ENCODE results near the gene PROZ. TPM values are rescaled to one million over a fixed set of nuclear protein-coding genes. Genes with fewer than 3 reads are reported as not detected.

Gene PROZ
- total RNA-seq, 1 donor, result not detected

- peaks cover 33% of the 10 kb centered on the region for H3K79me2 ChIP-seq (ENCODE audit: insufficient read depth, low read length)
- H2AFZ ChIP-seq (ENCODE audit: low read length), result peak overlapping the region; percentile 66
- H3K27me3 ChIP-seq (ENCODE audit: insufficient read depth, low read length), result no peaks in the 10 kb centered on the region
- H4K20me1 ChIP-seq (ENCODE audit: insufficient read depth, low read length), result no peaks in the 10 kb centered on the region
- peak overlapping the region; percentile 39 for H3K4me3 ChIP-seq (ENCODE audit: insufficient read depth, low read length)
- H3K27ac ChIP-seq (ENCODE audit: low read depth, low read length), result peak overlapping the region; percentile 96
- H3K4me2 ChIP-seq (ENCODE audit: insufficient read depth, low read length), result peak overlapping the region; percentile 79
- DNase-seq (ENCODE audit: insufficient read length, low spot score, missing footprints), result peak; percentile 95
- H3K4me1 ChIP-seq (ENCODE audit: insufficient read depth, low read length), result peaks cover 17% of the 10 kb centered on the region
- TF ChIP-seq, protein P1, sequence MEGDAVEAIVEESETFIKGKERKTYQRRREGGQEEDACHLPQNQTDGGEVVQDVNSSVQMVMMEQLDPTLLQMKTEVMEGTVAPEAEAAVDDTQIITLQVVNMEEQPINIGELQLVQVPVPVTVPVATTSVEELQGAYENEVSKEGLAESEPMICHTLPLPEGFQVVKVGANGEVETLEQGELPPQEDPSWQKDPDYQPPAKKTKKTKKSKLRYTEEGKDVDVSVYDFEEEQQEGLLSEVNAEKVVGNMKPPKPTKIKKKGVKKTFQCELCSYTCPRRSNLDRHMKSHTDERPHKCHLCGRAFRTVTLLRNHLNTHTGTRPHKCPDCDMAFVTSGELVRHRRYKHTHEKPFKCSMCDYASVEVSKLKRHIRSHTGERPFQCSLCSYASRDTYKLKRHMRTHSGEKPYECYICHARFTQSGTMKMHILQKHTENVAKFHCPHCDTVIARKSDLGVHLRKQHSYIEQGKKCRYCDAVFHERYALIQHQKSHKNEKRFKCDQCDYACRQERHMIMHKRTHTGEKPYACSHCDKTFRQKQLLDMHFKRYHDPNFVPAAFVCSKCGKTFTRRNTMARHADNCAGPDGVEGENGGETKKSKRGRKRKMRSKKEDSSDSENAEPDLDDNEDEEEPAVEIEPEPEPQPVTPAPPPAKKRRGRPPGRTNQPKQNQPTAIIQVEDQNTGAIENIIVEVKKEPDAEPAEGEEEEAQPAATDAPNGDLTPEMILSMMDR (IDR thresholded peaks at IDR 0.05; ENCODE audit: extremely low read depth, low read depth, low read length), result no peak
- H3K36me3 ChIP-seq (ENCODE audit: insufficient read depth, low read length), result peaks cover 53% of the 10 kb centered on the region
- no peaks in the 10 kb centered on the region for H3K9me3 ChIP-seq (ENCODE audit: low read depth, low read length)
Measured at GRCh38 chr13:113187263-113187669, 28.8 kb downstream of the PROZ start.

- Histone ChIP-seq H3K27me3 (ENCODE audit: insufficient read depth, low read length) (no peaks in the 10 kb centered on the region), H3K79me2 (ENCODE audit: insufficient read depth, low read length) (peaks cover 33% of the 10 kb centered on the region), H3K9me3 (ENCODE audit: low read depth, low read length) (no peaks in the 10 kb centered on the region), H3K4me2 (ENCODE audit: insufficient read depth, low read length) (peak overlapping the region; percentile 12), H4K20me1 (ENCODE audit: insufficient read depth, low read length) (no peaks in the 10 kb centered on the region), H3K4me1 (ENCODE audit: insufficient read depth, low read length) (peaks cover 25% of the 10 kb centered on the region), H3K36me3 (ENCODE audit: insufficient read depth, low read length) (peaks cover 56% of the 10 kb centered on the region), H2AFZ (ENCODE audit: low read length) (no peak overlapping the region), H3K4me3 (ENCODE audit: insufficient read depth, low read length) (no peak overlapping the region), H3K27ac (ENCODE audit: low read depth, low read length) (peak overlapping the region; percentile 71)
- DNase-seq (ENCODE audit: insufficient read length, low spot score, missing footprints), result no peak
- TF ChIP-seq, protein P1 (IDR thresholded peaks at IDR 0.05; ENCODE audit: extremely low read depth, low read depth, low read length), result no peak
Measured at GRCh38 chr13:113187883-113188665, 29.6 kb downstream of the PROZ start.

DNA sequence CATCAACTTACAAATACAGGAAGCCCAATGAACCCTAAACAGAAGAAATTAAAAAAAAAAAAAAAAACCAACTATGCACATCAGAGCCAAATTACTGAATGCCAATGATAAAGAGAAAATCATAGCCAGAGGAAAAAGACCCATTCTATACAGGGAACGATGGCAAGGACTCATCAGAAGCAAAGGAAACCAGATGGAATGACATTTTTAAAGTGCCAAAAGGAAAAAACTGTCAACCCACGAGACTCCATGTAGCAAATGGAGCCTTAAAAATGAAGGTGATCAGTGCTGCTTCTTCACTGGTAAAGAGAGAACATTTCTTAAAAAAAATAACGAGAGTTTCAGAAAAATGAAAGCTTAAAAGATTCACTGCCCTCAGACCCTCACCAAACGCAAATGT, 31.7 kb downstream of the PROZ start:
- Histone ChIP-seq H3K4me3 (ENCODE audit: insufficient read depth, low read length) (no peak overlapping the region), H3K27me3 (ENCODE audit: insufficient read depth, low read length) (no peaks in the 10 kb centered on the region), H3K36me3 (ENCODE audit: insufficient read depth, low read length) (peaks cover 57% of the 10 kb centered on the region), H4K20me1 (ENCODE audit: insufficient read depth, low read length) (no peaks in the 10 kb centered on the region), H3K27ac (ENCODE audit: low read depth, low read length) (no peak overlapping the region), H3K4me1 (ENCODE audit: insufficient read depth, low read length) (peaks cover 28% of the 10 kb centered on the region), H3K79me2 (ENCODE audit: insufficient read depth, low read length) (peaks cover 27% of the 10 kb centered on the region), H3K4me2 (ENCODE audit: insufficient read depth, low read length) (no peak overlapping the region), H3K9me3 (ENCODE audit: low read depth, low read length) (no peaks in the 10 kb centered on the region), H2AFZ (ENCODE audit: low read length) (no peak overlapping the region)
- DNase-seq (ENCODE audit: insufficient read length, low spot score, missing footprints), result no peak
- TF ChIP-seq, protein P1 (IDR thresholded peaks at IDR 0.05; ENCODE audit: extremely low read depth, low read depth, low read length), result no peak

GRCh38 chr13:113192279-113192678, 33.8 kb downstream of the PROZ start:
- H3K4me3 ChIP-seq (ENCODE audit: insufficient read depth, low read length), result no peak overlapping the region
- peak overlapping the region; percentile 29 for H3K27ac ChIP-seq (ENCODE audit: low read depth, low read length)
- peaks cover 23% of the 10 kb centered on the region for H3K4me1 ChIP-seq (ENCODE audit: insufficient read depth, low read length)
- H3K36me3 ChIP-seq (ENCODE audit: insufficient read depth, low read length), result peaks cover 69% of the 10 kb centered on the region
- H4K20me1 ChIP-seq (ENCODE audit: insufficient read depth, low read length), result no peaks in the 10 kb centered on the region
- H3K4me2 ChIP-seq (ENCODE audit: insufficient read depth, low read length), result no peak overlapping the region
- H3K27me3 ChIP-seq (ENCODE audit: insufficient read depth, low read length), result no peaks in the 10 kb centered on the region
- DNase-seq (ENCODE audit: insufficient read length, low spot score, missing footprints), result no peak
- H3K9me3 ChIP-seq (ENCODE audit: low read depth, low read length), result no peaks in the 10 kb centered on the region
- H2AFZ ChIP-seq (ENCODE audit: low read length), result no peak overlapping the region
- TF ChIP-seq, protein P1 (IDR thresholded peaks at IDR 0.05; ENCODE audit: extremely low read depth, low read depth, low read length), result no peak
- H3K79me2 ChIP-seq (ENCODE audit: insufficient read depth, low read length), result peaks cover 14% of the 10 kb centered on the region

Measured in osteoblast (primary cell).